Measurements from ENCODE around the gene CHST2. TPM values are rescaled to one million over a fixed set of nuclear protein-coding genes. Genes with fewer than 3 reads are reported as not detected.

CHST2 gene
- total and polyA plus RNA-seq, 9 donors = 1.2 to 8.0 (median 5.6) TPM

GRCh38 chr3:143090486-143090885 lies 29.1 kb upstream of the CHST2 start:
- Histone ChIP-seq H3K27me3 (no peaks in the 10 kb centered on the region), H3K9me3 (no peaks in the 10 kb centered on the region), H3K4me1 (ENCODE audit: insufficient read depth) (no peaks in the 10 kb centered on the region), H3K4me3 (no peak overlapping the region), H3K36me3 (no peaks in the 10 kb centered on the region), H3K27ac (no peak overlapping the region)
- intact Hi-C loops (cut with DNase I) = no loop called here
- no peak for DNase-seq
- TF ChIP-seq EP300 (IDR thresholded peaks at IDR 0.05) (no peak), CTCF (IDR thresholded peaks at IDR 0.05) (no peak), POLR2A (IDR thresholded peaks at IDR 0.05) (no peak)
- WGBS, 3 donors = 45 to 65% (median 61%) methylated on average over 5 of the region's 5 CpGs

- TF ChIP-seq CTCF (IDR thresholded peaks at IDR 0.05) (no peak), EP300 (IDR thresholded peaks at IDR 0.05) (no peak), POLR2A (IDR thresholded peaks at IDR 0.05) (no peak)
- Histone ChIP-seq H3K4me1 (ENCODE audit: insufficient read depth) (no peaks in the 10 kb centered on the region), H3K4me3 (no peak overlapping the region)
Observed at GRCh38 chr3:143090976-143091837, 28.4 kb upstream of the CHST2 start.

GRCh38 chr3:143092191-143092590 lies 27.4 kb upstream of the CHST2 start:
- TF ChIP-seq EP300 (IDR thresholded peaks at IDR 0.05) (no peak), CTCF (IDR thresholded peaks at IDR 0.05) (no peak), POLR2A (IDR thresholded peaks at IDR 0.05) (no peak)
- intact Hi-C loops (cut with DNase I) = no loop called here
- WGBS, 3 donors = 74 to 90% (median 77%) methylated on average over 1 of the region's 1 CpG
- Histone ChIP-seq H3K27me3 (no peaks in the 10 kb centered on the region), H3K4me1 (ENCODE audit: insufficient read depth) (no peaks in the 10 kb centered on the region), H3K9me3 (no peaks in the 10 kb centered on the region), H3K4me3 (no peak overlapping the region), H3K36me3 (no peaks in the 10 kb centered on the region), H3K27ac (no peak overlapping the region)
- DNase-seq = no peak

More at GRCh38 chr3:143090976-143091837, 28.4 kb upstream of the CHST2 start:
- Histone ChIP-seq H3K9me3 (no peaks in the 10 kb centered on the region), H3K36me3 (no peaks in the 10 kb centered on the region), H3K27ac (no peak overlapping the region), H3K27me3 (no peaks in the 10 kb centered on the region)
- intact Hi-C loops (cut with DNase I) = no loop called here
- 89 to 93% (median 91%) methylated on average over 9 of the region's 9 CpGs for WGBS, 3 donors
- DNase-seq = no peak

GRCh38 chr3:143095813-143096212 lies 23.8 kb upstream of the CHST2 start:
- Histone ChIP-seq H3K27ac (no peak overlapping the region), H3K9me3 (no peaks in the 10 kb centered on the region), H3K36me3 (no peaks in the 10 kb centered on the region), H3K27me3 (no peaks in the 10 kb centered on the region), H3K4me1 (ENCODE audit: insufficient read depth) (no peaks in the 10 kb centered on the region), H3K4me3 (no peak overlapping the region)
- TF ChIP-seq POLR2A (IDR thresholded peaks at IDR 0.05) = no peak
- no peak for TF ChIP-seq CTCF (IDR thresholded peaks at IDR 0.05)
- no peak for TF ChIP-seq EP300 (IDR thresholded peaks at IDR 0.05)
- intact Hi-C loops (cut with DNase I) = no loop called here
- DNase-seq = no peak
- WGBS, 3 donors = 82 to 98% (median 95%) methylated on average over 2 of the region's 2 CpGs

Data from ovary (tissue), 9 donors.